ENCODE results near the gene MYCL.

Gene MYCL

DNA sequence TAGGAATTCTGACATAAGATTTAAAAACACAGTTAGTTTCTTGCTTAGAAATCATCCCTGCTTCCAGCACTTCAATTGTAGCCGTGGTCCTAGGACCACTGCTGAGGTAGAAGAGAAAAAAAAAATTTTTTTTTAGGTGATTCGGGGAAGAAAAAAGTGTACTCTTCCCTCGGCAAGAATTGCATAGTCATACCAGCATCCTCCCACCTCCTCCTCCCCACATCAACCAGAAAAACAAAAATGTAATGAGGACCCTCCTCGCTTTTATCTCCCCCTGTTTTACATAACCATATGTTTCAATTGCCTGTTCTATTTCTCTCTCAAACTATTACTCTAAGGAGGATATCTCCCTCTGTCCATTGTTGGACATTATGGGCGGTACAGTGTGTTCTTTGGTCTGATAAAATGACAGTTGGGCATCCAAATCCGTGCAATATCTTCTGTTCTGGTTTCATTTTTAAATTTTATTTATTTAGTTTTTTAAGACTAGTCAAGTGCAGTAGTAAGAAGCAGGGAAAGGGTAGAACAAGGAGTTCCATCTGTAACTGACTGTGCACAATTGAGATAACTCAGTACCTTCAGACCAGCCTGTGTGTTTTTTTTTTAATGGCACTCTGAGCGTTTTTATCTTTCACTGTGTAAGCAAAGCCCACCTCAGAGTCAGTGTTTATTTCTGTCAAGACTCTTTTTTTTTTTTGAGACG is 42.8 kb upstream of the MYCL start:
- no peaks in the 10 kb centered on the region for H3K4me1 ChIP-seq (ENCODE audit: control insufficient read depth, insufficient read depth, low read length)
- no peaks in the 10 kb centered on the region for H3K9me3 ChIP-seq (ENCODE audit: control insufficient read depth, insufficient read depth, low read depth, low read length)
- TF ChIP-seq YY2 (tag by site-specific recombination; IDR thresholded peaks at IDR 0.05) (no peak), SCRT2 (tag by site-specific recombination; IDR thresholded peaks at IDR 0.05) (no peak), ZNF114 (tag by site-specific recombination; IDR thresholded peaks at IDR 0.05) (no peak), ZNF548 (tag by site-specific recombination; IDR thresholded peaks at IDR 0.05) (no peak), ZNF426 (tag by site-specific recombination; IDR thresholded peaks at IDR 0.05) (no peak), ZNF792 (tag by site-specific recombination; IDR thresholded peaks at IDR 0.05) (no peak), ZNF571 (tag by site-specific recombination; IDR thresholded peaks at IDR 0.05) (no peak), TRIM28 (IDR thresholded peaks at IDR 0.05; ENCODE audit: borderline replicate concordance, low read length) (no peak), ZSCAN23 (tag by site-specific recombination; IDR thresholded peaks at IDR 0.05) (no peak), ZFHX2 (tag by site-specific recombination; conservative IDR thresholded peaks at IDR 0.05) (no peak), ZNF76 (tag by site-specific recombination; IDR thresholded peaks at IDR 0.05; ENCODE audit: borderline replicate concordance, low read depth) (no peak), KLF16 (tag by site-specific recombination; IDR thresholded peaks at IDR 0.05) (no peak), ZNF184 (tag by site-specific recombination; IDR thresholded peaks at IDR 0.05) (no peak), ZBTB44 (tag by site-specific recombination; IDR thresholded peaks at IDR 0.05) (no peak), ZNF362 (tag by site-specific recombination; IDR thresholded peaks at IDR 0.05) (no peak)
- TF ChIP-seq, protein P1, sequence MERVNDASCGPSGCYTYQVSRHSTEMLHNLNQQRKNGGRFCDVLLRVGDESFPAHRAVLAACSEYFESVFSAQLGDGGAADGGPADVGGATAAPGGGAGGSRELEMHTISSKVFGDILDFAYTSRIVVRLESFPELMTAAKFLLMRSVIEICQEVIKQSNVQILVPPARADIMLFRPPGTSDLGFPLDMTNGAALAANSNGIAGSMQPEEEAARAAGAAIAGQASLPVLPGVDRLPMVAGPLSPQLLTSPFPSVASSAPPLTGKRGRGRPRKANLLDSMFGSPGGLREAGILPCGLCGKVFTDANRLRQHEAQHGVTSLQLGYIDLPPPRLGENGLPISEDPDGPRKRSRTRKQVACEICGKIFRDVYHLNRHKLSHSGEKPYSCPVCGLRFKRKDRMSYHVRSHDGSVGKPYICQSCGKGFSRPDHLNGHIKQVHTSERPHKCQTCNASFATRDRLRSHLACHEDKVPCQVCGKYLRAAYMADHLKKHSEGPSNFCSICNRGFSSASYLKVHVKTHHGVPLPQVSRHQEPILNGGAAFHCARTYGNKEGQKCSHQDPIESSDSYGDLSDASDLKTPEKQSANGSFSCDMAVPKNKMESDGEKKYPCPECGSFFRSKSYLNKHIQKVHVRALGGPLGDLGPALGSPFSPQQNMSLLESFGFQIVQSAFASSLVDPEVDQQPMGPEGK (tag by site-specific recombination; IDR thresholded peaks at IDR 0.05) = no peak
- TF ChIP-seq, protein P2, sequence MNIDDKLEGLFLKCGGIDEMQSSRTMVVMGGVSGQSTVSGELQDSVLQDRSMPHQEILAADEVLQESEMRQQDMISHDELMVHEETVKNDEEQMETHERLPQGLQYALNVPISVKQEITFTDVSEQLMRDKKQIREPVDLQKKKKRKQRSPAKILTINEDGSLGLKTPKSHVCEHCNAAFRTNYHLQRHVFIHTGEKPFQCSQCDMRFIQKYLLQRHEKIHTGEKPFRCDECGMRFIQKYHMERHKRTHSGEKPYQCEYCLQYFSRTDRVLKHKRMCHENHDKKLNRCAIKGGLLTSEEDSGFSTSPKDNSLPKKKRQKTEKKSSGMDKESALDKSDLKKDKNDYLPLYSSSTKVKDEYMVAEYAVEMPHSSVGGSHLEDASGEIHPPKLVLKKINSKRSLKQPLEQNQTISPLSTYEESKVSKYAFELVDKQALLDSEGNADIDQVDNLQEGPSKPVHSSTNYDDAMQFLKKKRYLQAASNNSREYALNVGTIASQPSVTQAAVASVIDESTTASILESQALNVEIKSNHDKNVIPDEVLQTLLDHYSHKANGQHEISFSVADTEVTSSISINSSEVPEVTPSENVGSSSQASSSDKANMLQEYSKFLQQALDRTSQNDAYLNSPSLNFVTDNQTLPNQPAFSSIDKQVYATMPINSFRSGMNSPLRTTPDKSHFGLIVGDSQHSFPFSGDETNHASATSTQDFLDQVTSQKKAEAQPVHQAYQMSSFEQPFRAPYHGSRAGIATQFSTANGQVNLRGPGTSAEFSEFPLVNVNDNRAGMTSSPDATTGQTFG (tag by site-specific recombination; IDR thresholded peaks at IDR 0.05; ENCODE audit: borderline replicate concordance) = no peak
- TF ChIP-seq, protein P3, sequence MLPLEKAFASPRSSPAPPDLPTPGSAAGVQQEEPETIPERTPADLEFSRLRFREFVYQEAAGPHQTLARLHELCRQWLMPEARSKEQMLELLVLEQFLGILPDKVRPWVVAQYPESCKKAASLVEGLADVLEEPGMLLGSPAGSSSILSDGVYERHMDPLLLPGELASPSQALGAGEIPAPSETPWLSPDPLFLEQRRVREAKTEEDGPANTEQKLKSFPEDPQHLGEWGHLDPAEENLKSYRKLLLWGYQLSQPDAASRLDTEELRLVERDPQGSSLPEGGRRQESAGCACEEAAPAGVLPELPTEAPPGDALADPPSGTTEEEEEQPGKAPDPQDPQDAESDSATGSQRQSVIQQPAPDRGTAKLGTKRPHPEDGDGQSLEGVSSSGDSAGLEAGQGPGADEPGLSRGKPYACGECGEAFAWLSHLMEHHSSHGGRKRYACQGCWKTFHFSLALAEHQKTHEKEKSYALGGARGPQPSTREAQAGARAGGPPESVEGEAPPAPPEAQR (tag by site-specific recombination; IDR thresholded peaks at IDR 0.05) = no peak
- TF ChIP-seq, protein P4, sequence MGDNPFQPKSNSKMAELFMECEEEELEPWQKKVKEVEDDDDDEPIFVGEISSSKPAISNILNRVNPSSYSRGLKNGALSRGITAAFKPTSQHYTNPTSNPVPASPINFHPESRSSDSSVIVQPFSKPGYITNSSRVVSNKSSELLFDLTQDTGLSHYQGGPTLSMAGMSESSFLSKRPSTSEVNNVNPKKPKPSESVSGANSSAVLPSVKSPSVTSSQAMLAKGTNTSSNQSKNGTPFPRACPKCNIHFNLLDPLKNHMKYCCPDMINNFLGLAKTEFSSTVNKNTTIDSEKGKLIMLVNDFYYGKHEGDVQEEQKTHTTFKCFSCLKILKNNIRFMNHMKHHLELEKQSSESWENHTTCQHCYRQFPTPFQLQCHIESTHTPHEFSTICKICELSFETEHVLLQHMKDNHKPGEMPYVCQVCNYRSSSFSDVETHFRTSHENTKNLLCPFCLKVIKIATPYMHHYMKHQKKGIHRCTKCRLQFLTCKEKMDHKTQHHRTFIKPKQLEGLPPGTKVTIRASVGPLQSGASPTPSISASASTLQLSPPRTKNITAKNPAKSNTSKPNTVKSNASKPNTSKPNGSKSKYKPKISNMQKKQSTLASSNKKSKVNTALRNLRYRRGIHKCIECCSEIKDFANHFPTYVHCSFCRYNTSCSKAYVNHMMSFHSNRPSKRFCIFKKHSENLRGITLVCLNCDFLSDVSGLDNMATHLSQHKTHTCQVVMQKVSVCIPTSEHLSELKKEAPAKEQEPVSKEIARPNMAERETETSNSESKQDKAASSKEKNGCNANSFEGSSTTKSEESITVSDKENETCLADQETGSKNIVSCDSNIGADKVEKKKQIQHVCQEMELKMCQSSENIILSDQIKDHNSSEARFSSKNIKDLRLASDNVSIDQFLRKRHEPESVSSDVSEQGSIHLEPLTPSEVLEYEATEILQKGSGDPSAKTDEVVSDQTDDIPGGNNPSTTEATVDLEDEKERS (tag by site-specific recombination; IDR thresholded peaks at IDR 0.05) = no peak
- POLR2A ChIA-PET = interaction anchor here (1.8 kb wide), 1 partner anchor 11 kb away, joined by 8 read pairs; no protein-coding TSS in a partner anchor
- CTCF ChIA-PET = interaction anchor here (0.7 kb wide), 1 partner anchor 91 kb away, joined by 3 read pairs; no protein-coding TSS in a partner anchor
- H3K27ac ChIP-seq (ENCODE audit: extremely low read depth, low read depth, low read length) = no peak overlapping the region
- no peaks in the 10 kb centered on the region for H3K36me3 ChIP-seq (ENCODE audit: control insufficient read depth in 2 of 2, insufficient read depth in 1 of 2, low read length in 2 of 2)
- no peak overlapping the region for H3K4me3 ChIP-seq (ENCODE audit: low read depth, low read length)

Measured in HEK293 (cell line).